ENCODE data around the gene COL27A1. TPM values are rescaled to one million over a fixed set of nuclear protein-coding genes. Genes with fewer than 3 reads are reported as not detected.

COL27A1 gene
- total RNA-seq, 1 experiment from 2014 or later = 12.0 TPM

DNA sequence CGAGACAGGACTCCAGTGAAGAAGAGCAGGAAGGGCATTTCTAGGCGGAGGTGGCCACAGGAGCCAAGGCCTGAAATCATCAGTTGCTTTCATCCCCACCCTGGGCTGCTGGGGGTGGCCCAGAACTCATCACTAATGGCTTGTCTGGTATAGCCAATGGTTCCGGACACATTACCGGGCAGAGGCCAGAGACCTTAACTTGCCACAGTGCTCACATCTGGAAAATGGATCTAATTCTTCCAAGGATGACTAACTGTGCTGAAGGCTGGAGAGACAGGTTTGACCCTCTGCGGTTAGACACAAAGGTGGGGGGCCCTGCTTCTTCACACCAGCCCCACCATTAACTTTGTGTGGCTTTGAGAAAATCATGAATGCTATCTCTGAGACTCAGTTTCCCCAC is 6.2 kb upstream of the COL27A1 start:
- Histone ChIP-seq H3K4me2 (ENCODE audit: low read length) (no peak overlapping the region), H3K27ac (ENCODE audit: low read depth, low read length) (no peak overlapping the region), H3K4me3 (replicated peaks in 1 of 2; ENCODE audit: low read depth in 1 of 2, low read length in 2 of 2) (no peak overlapping the region), H3K79me2 (ENCODE audit: insufficient read depth, low read length) (no peaks in the 10 kb centered on the region), H2AFZ (ENCODE audit: low read depth, low read length, poor library complexity, severe bottlenecking) (no peak overlapping the region), H3K9me3 (ENCODE audit: control insufficient read depth in 1 of 2, insufficient read depth in 1 of 2, low read depth in 1 of 2, low read length in 2 of 2) (no peaks in the 10 kb centered on the region), H3K36me3 (ENCODE audit: control insufficient read depth in 1 of 2, insufficient read depth in 2 of 2, low read length in 2 of 2) (no peaks in the 10 kb centered on the region), H3K27me3 (ENCODE audit: insufficient read depth, low read length) (peaks cover 19% of the 10 kb centered on the region; the same call in 1 of the 2 replicates), H4K20me1 (ENCODE audit: insufficient read depth) (no peaks in the 10 kb centered on the region), H3K9ac (ENCODE audit: low read length) (no peak overlapping the region), H3K4me1 (ENCODE audit: control insufficient read depth in 1 of 2, insufficient read depth in 2 of 2, low read length in 2 of 2) (peaks cover 0 to 3% of the 10 kb centered on the region in 2 experiments; a peak in 2 of 4 replicates), H3K9me2 (ENCODE audit: insufficient read depth) (no peaks in the 10 kb centered on the region)
- ChIA-PET RAD21 (ENCODE audit: low non-redundant PET in 1 of 2, low total read pairs in 2 of 2, uncharacterized antibody in 2 of 2, unreplicated experiment in 2 of 2) (no interaction called here), POLR2A (no interaction called here), CTCF (no interaction called here)
- intact Hi-C loops (cut with micrococcal nuclease) = no loop called here
- DNase-seq (ENCODE audit: low read depth, low spot score) (no peak), ATAC-seq (no peak)
- BruUV-seq (replicated peaks) = no TSS peak
- TF ChIP-seq, protein P1, sequence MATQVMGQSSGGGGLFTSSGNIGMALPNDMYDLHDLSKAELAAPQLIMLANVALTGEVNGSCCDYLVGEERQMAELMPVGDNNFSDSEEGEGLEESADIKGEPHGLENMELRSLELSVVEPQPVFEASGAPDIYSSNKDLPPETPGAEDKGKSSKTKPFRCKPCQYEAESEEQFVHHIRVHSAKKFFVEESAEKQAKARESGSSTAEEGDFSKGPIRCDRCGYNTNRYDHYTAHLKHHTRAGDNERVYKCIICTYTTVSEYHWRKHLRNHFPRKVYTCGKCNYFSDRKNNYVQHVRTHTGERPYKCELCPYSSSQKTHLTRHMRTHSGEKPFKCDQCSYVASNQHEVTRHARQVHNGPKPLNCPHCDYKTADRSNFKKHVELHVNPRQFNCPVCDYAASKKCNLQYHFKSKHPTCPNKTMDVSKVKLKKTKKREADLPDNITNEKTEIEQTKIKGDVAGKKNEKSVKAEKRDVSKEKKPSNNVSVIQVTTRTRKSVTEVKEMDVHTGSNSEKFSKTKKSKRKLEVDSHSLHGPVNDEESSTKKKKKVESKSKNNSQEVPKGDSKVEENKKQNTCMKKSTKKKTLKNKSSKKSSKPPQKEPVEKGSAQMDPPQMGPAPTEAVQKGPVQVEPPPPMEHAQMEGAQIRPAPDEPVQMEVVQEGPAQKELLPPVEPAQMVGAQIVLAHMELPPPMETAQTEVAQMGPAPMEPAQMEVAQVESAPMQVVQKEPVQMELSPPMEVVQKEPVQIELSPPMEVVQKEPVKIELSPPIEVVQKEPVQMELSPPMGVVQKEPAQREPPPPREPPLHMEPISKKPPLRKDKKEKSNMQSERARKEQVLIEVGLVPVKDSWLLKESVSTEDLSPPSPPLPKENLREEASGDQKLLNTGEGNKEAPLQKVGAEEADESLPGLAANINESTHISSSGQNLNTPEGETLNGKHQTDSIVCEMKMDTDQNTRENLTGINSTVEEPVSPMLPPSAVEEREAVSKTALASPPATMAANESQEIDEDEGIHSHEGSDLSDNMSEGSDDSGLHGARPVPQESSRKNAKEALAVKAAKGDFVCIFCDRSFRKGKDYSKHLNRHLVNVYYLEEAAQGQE (IDR thresholded peaks at IDR 0.05; ENCODE audit: low read depth) = no peak
- TF ChIP-seq EZH2phosphoT487 (IDR thresholded peaks at IDR 0.05; ENCODE audit: borderline replicate concordance) (no peak), POLR2AphosphoS5 (IDR thresholded peaks at IDR 0.05; ENCODE audit: low read depth, low read length) (no peak), CEBPB (IDR thresholded peaks at IDR 0.05; ENCODE audit: low read depth) (no peak), RAD21 (IDR thresholded peaks at IDR 0.05; ENCODE audit: low read depth) (no peak), ZFX (IDR thresholded peaks at IDR 0.05) (no peak), FOSL1 (IDR thresholded peaks at IDR 0.05; ENCODE audit: low read depth) (no peak)

Measured in HCT116 (cell line).